A673 (cell line): Measurements from ENCODE around the gene CCDC102B. TPM values are rescaled to one million over a fixed set of nuclear protein-coding genes. Genes with fewer than 3 reads are reported as not detected.

Experiments used
- BruUV-seq: library from RNA; stranded (reverse); fragments of 400-500 nt; replicated peaks from 2 replicates; lab custom pipeline; 2021; lab: Mats Ljungman, UMichigan
- CTCF ChIA-PET: fragments of 300-600 bp; sonication (Branson Sonifier 250); formaldehyde crosslinking; loops from one replicate; lab custom pipeline; 2022; ENCODE audit warnings: antibody characterized with exemption; lab: Charles Lee
- POLR2A ChIA-PET: fragments of 300-600 bp; sonication (Branson Sonifier 250); formaldehyde crosslinking; loops from one replicate; lab custom pipeline; 2022; ENCODE audit warnings: antibody characterized with exemption; ENCODE audit not compliant: low non-redundant PET; lab: Charles Lee
- DNase-seq: peaks from one replicate; pipeline ENCODE4 v3.0.0-alpha.2; 2015; ENCODE audit warnings: low spot score
- H3K27ac ChIP-seq: fragments of 200-600 bp; sonication (generic); 2 replicates; pipeline ENCODE4 v1.5.1; 2016; ENCODE audit warnings: mixed run types, low read depth, mild to moderate bottlenecking, mixed read lengths, antibody characterized with exemption, low read length; ENCODE audit not compliant: poor library complexity, severe bottlenecking
- H3K27me3 ChIP-seq: fragments of 200-600 bp; sonication (generic); replicated peaks from 2 replicates; pipeline ENCODE4 v1.6.1; 2017; ENCODE audit warnings: mixed run types, low read depth, mild to moderate bottlenecking, mixed read lengths, antibody characterized with exemption, low read length; ENCODE audit not compliant: insufficient read depth, poor library complexity
- H3K36me3 ChIP-seq: fragments of 200-600 bp; sonication (generic); 2 replicates; pipeline ENCODE4 v1.6.1; 2016; ENCODE audit warnings: mixed run types, mild to moderate bottlenecking, mixed read lengths, antibody characterized with exemption, low read length; ENCODE audit not compliant: insufficient read depth, poor library complexity, severe bottlenecking
- H3K4me1 ChIP-seq: fragments of 200-600 bp; sonication (generic); 2 replicates; pipeline ENCODE4 v1.6.1; 2017; ENCODE audit warnings: mixed run types, mild to moderate bottlenecking, mixed read lengths, antibody characterized with exemption, low read length; ENCODE audit not compliant: insufficient read depth, poor library complexity, severe bottlenecking
- H3K4me3 ChIP-seq: fragments of 200-600 bp; sonication (generic); 2 replicates; pipeline ENCODE4 v1.5.1; 2016; ENCODE audit warnings: low read depth, mixed run types, mild to moderate bottlenecking, mixed read lengths, low read length; ENCODE audit not compliant: poor library complexity, severe bottlenecking
- H3K9me3 ChIP-seq: fragments of 200-600 bp; sonication (generic); 2 replicates; pipeline ENCODE4 v1.6.1; 2016; ENCODE audit warnings: mixed run types, low read depth, mild to moderate bottlenecking, mixed read lengths, antibody characterized with exemption, low read length; ENCODE audit not compliant: poor library complexity, severe bottlenecking
- CTCF ChIP-seq: fragments of 300-800, 200-600 bp; sonication (generic); conservative IDR thresholded peaks from 2 replicates; pipeline ENCODE4 v1.5.1; 2017; ENCODE audit warnings: low read depth, mild to moderate bottlenecking, antibody characterized with exemption, low read length, moderate library complexity, mixed read lengths
- EZH2 ChIP-seq: fragments of 200-600 bp; sonication (generic); IDR thresholded peaks from 2 replicates; pipeline ENCODE4 v1.6.1; 2017; ENCODE audit warnings: borderline replicate concordance, low read depth, mild to moderate bottlenecking, mixed read lengths, antibody characterized with exemption, low read length; ENCODE audit not compliant: poor library complexity, severe bottlenecking
- intact Hi-C: fragments of 100-400 bp; cut with micrococcal nuclease; formaldehyde crosslinking; loops from one replicate; pipeline ENCODE4 v1.10.0; 2022; ENCODE audit not compliant: unreplicated experiment
- total RNA-seq: library from RNA; stranded (reverse); gene quantifications from 2 replicates; pipeline ENCODE4 v1.2.3, GENCODE V29; 2021

Gene CCDC102B
- total RNA-seq, 1 experiment from 2014 or later, result 12.5 TPM

GRCh38 chr18:68855491-68855890 lies 57.6 kb downstream of the CCDC102B start:
- BruUV-seq, result no TSS peak
- no peak overlapping the region for H3K4me3 ChIP-seq
- DNase-seq, result no peak
- POLR2A ChIA-PET, result no interaction called here
- H3K4me1 ChIP-seq, result no peaks in the 10 kb centered on the region
- CTCF ChIA-PET, result no interaction called here
- H3K9me3 ChIP-seq, result no peaks in the 10 kb centered on the region
- no peak for TF ChIP-seq EZH2
- TF ChIP-seq CTCF, result no peak
- no peak overlapping the region for H3K27ac ChIP-seq
- H3K36me3 ChIP-seq, result no peaks in the 10 kb centered on the region
- H3K27me3 ChIP-seq, result no peaks in the 10 kb centered on the region
- intact Hi-C loops, result loop anchor here (10.0 kb wide), 1 partner anchor 1579 kb away; no protein-coding TSS in a partner anchor

- no peaks in the 10 kb centered on the region for H3K4me1 ChIP-seq
- H3K9me3 ChIP-seq, result no peaks in the 10 kb centered on the region
- no peaks in the 10 kb centered on the region for H3K36me3 ChIP-seq
- ChIA-PET POLR2A (no interaction called here), CTCF (no interaction called here)
- BruUV-seq, result no TSS peak
- H3K4me3 ChIP-seq, result no peak overlapping the region
- TF ChIP-seq CTCF, result no peak
- TF ChIP-seq EZH2, result no peak
- no peak for DNase-seq
- intact Hi-C loops, result no loop called here
- no peaks in the 10 kb centered on the region for H3K27me3 ChIP-seq
- H3K27ac ChIP-seq, result no peak overlapping the region
Measured at GRCh38 chr18:68861365-68861764, 63.5 kb downstream of the CCDC102B start.

- Histone ChIP-seq H3K4me3 (no peak overlapping the region), H3K27me3 (no peaks in the 10 kb centered on the region), H3K27ac (no peak overlapping the region), H3K9me3 (no peaks in the 10 kb centered on the region), H3K36me3 (no peaks in the 10 kb centered on the region), H3K4me1 (no peaks in the 10 kb centered on the region)
- no peak for TF ChIP-seq CTCF
- no peak for DNase-seq
- no TSS peak for BruUV-seq
- intact Hi-C loops, result no loop called here
- POLR2A ChIA-PET, result no interaction called here
- CTCF ChIA-PET, result no interaction called here
Measured at GRCh38 chr18:68865021-68865420, 67.1 kb downstream of the CCDC102B start.
